ENCODE results near the gene IQCH. TPM values are rescaled to one million over a fixed set of nuclear protein-coding genes. Genes with fewer than 3 reads are reported as not detected.
A peak's percentile ranks its signal among the peaks of the same experiment; 100 is the strongest.

IQCH gene
- total and polyA plus RNA-seq, 9 of the 15 experiments (the other 6 are each of a cell fraction or from before 2014, with no cell fraction given): 1.8 to 3.9 (median 2.7) TPM

DNA sequence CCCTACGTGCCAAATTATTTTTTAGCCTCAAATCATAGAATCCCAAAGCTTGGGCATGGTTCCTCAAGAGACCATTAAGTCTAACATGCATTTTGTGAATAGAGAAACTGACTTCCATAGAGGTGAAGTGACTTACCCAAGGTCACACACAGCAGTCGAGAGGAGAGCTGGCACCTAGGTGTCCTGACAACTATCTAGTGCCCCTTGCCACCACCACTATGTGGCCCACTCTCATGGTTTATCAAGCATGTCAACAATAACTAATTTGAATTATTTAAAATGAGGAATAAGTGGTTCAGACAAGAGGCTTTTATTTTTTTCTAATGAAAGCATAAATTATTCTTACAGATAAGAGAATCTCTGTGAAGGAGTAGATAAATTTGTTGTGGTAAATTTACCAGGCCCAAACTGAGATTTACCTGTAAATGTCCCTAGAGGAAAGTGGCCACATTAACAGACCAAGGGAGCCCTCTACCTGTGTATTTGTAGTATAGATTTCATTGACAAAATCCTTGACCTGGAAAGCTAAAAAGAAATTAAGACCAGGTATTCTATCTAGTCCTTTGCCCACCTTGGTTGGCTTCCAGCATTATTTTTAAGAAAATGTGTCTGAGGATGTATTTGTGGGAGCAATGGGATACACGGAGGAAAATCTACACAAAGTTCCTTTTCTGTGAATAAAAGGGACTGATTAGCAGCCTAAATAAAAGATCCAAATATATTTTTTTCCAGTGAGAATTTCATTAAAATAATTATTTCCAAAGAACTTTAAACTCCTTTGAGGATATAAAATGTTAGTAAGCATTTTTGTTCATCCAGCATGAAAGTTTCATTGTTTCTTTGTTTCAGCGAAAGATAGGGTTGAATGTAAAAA, 49.1 kb downstream of the IQCH start (continued):
- TF ChIP-seq, protein P1, sequence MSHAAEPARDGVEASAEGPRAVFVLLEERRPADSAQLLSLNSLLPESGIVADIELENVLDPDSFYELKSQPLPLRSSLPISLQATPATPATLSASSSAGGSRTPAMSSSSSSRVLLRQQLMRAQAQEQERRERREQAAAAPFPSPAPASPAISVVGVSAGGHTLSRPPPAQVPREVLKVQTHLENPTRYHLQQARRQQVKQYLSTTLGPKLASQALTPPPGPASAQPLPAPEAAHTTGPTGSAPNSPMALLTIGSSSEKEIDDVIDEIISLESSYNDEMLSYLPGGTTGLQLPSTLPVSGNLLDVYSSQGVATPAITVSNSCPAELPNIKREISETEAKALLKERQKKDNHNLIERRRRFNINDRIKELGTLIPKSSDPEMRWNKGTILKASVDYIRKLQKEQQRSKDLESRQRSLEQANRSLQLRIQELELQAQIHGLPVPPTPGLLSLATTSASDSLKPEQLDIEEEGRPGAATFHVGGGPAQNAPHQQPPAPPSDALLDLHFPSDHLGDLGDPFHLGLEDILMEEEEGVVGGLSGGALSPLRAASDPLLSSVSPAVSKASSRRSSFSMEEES (CRISPR knock-in tag; IDR thresholded peaks at IDR 0.05): no peak
- TF ChIP-seq SOX6 (IDR thresholded peaks at IDR 0.05): no peak
- no peak for TF ChIP-seq ZNF717 (CRISPR knock-in tag; IDR thresholded peaks at IDR 0.05)
- TF ChIP-seq HNRNPK (IDR thresholded peaks at IDR 0.05; ENCODE audit: low read depth, low read length, poor library complexity, severe bottlenecking): no peak
- TF ChIP-seq, protein P2, sequence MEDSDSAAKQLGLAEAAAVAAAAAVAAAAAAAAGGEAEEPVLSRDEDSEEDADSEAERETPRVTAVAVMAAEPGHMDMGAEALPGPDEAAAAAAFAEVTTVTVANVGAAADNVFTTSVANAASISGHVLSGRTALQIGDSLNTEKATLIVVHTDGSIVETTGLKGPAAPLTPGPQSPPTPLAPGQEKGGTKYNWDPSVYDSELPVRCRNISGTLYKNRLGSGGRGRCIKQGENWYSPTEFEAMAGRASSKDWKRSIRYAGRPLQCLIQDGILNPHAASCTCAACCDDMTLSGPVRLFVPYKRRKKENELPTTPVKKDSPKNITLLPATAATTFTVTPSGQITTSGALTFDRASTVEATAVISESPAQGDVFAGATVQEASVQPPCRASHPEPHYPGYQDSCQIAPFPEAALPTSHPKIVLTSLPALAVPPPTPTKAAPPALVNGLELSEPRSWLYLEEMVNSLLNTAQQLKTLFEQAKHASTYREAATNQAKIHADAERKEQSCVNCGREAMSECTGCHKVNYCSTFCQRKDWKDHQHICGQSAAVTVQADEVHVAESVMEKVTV (CRISPR knock-in tag; IDR thresholded peaks at IDR 0.05): peak; percentile 58
- peak in 1 of 2 experiments; percentile 65; a peak in 1 of 4 replicates for TF ChIP-seq RCOR1 (IDR thresholded peaks at IDR 0.05; ENCODE audit: borderline replicate concordance in 1 of 2, low read depth in 2 of 2, low read length in 2 of 2)
- TF ChIP-seq, protein P3, sequence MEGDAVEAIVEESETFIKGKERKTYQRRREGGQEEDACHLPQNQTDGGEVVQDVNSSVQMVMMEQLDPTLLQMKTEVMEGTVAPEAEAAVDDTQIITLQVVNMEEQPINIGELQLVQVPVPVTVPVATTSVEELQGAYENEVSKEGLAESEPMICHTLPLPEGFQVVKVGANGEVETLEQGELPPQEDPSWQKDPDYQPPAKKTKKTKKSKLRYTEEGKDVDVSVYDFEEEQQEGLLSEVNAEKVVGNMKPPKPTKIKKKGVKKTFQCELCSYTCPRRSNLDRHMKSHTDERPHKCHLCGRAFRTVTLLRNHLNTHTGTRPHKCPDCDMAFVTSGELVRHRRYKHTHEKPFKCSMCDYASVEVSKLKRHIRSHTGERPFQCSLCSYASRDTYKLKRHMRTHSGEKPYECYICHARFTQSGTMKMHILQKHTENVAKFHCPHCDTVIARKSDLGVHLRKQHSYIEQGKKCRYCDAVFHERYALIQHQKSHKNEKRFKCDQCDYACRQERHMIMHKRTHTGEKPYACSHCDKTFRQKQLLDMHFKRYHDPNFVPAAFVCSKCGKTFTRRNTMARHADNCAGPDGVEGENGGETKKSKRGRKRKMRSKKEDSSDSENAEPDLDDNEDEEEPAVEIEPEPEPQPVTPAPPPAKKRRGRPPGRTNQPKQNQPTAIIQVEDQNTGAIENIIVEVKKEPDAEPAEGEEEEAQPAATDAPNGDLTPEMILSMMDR (IDR thresholded peaks at IDR 0.05 in 2 of 3, conservative IDR thresholded peaks at IDR 0.05 in 1 of 3; ENCODE audit: insufficient read depth in 2 of 3, low read depth in 1 of 3, low read length in 3 of 3): peak; percentile 48 to 83 (median 51); a peak in 5 of 6 replicates
- TF ChIP-seq KDM1A (IDR thresholded peaks at IDR 0.05): peak in 1 of 2 experiments; percentile 25; a peak in 1 of 4 replicates

Data from K562 (cell line).